ENCODE results near the gene ADGRV1. TPM values are rescaled to one million over a fixed set of nuclear protein-coding genes. Genes with fewer than 3 reads are reported as not detected.

The ADGRV1 gene
- total RNA-seq, 2 donors from 2014 or later, result 1.4 TPM; not detected in 1

- no peak for TF ChIP-seq CTCF (IDR thresholded peaks at IDR 0.05)
- no peak for ATAC-seq (ENCODE audit: insufficient number of reproducible peaks, low FRiP score, low read depth)
- DNase-seq (ENCODE audit: low spot score), result no peak
- Histone ChIP-seq H3K36me3 (no peaks in the 10 kb centered on the region), H3K27ac (peak overlapping the region; percentile 64 to 75), H3K4me1 (ENCODE audit: control insufficient read depth in 1 of 2, low read depth in 2 of 2) (peaks cover 29 to 68% of the 10 kb centered on the region in 2 donors), H3K4me3 (no peak overlapping the region), H3K27me3 (replicated peaks; ENCODE audit: insufficient read depth) (no peaks in the 10 kb centered on the region), H3K9me3 (no peaks in the 10 kb centered on the region)
Measured at GRCh38 chr5:91128604-91129003, 570.0 kb downstream of the ADGRV1 start.

GRCh38 chr5:91129748-91130147 lies 571.2 kb downstream of the ADGRV1 start:
- Histone ChIP-seq H3K27me3 (replicated peaks; ENCODE audit: insufficient read depth) (no peaks in the 10 kb centered on the region), H3K36me3 (no peaks in the 10 kb centered on the region), H3K4me3 (no peak overlapping the region), H3K27ac (no peak overlapping the region), H3K9me3 (no peaks in the 10 kb centered on the region), H3K4me1 (ENCODE audit: control insufficient read depth in 1 of 2, low read depth in 2 of 2) (peaks cover 21 to 56% of the 10 kb centered on the region in 2 donors)
- ATAC-seq (ENCODE audit: insufficient number of reproducible peaks, low FRiP score, low read depth) (no peak), DNase-seq (ENCODE audit: low spot score) (no peak)
- no peak for TF ChIP-seq CTCF (IDR thresholded peaks at IDR 0.05)

GRCh38 chr5:91130759-91131158 lies 572.2 kb downstream of the ADGRV1 start:
- Histone ChIP-seq H3K36me3 (no peaks in the 10 kb centered on the region), H3K4me3 (no peak overlapping the region), H3K27me3 (replicated peaks; ENCODE audit: insufficient read depth) (no peaks in the 10 kb centered on the region), H3K27ac (no peak overlapping the region), H3K4me1 (ENCODE audit: control insufficient read depth in 1 of 2, low read depth in 2 of 2) (peaks cover 21 to 46% of the 10 kb centered on the region in 2 donors), H3K9me3 (no peaks in the 10 kb centered on the region)
- ATAC-seq (ENCODE audit: insufficient number of reproducible peaks, low FRiP score, low read depth) (no peak), DNase-seq (ENCODE audit: low spot score) (no peak)
- TF ChIP-seq CTCF (IDR thresholded peaks at IDR 0.05), result no peak

GRCh38 chr5:91132550-91132949 lies 574.0 kb downstream of the ADGRV1 start:
- no peaks in the 10 kb centered on the region for H3K36me3 ChIP-seq
- TF ChIP-seq CTCF (IDR thresholded peaks at IDR 0.05), result no peak
- H3K27me3 ChIP-seq (replicated peaks; ENCODE audit: insufficient read depth), result no peaks in the 10 kb centered on the region
- no peaks in the 10 kb centered on the region for H3K9me3 ChIP-seq
- H3K4me3 ChIP-seq, result no peak overlapping the region
- no peak overlapping the region for H3K27ac ChIP-seq
- DNase-seq (ENCODE audit: low spot score), result no peak
- peaks cover 11 to 28% of the 10 kb centered on the region in 2 donors for H3K4me1 ChIP-seq (ENCODE audit: control insufficient read depth in 1 of 2, low read depth in 2 of 2)
- no peak for ATAC-seq (ENCODE audit: insufficient number of reproducible peaks, low FRiP score, low read depth)

GRCh38 chr5:91133183-91133582 lies 574.6 kb downstream of the ADGRV1 start:
- no peaks in the 10 kb centered on the region for H3K36me3 ChIP-seq
- H3K4me1 ChIP-seq (ENCODE audit: control insufficient read depth in 1 of 2, low read depth in 2 of 2), result peaks cover 6 to 22% of the 10 kb centered on the region in 2 donors
- DNase-seq (ENCODE audit: low spot score) (no peak), ATAC-seq (ENCODE audit: insufficient number of reproducible peaks, low FRiP score, low read depth) (no peak)
- no peak for TF ChIP-seq CTCF (IDR thresholded peaks at IDR 0.05)
- H3K27me3 ChIP-seq (replicated peaks; ENCODE audit: insufficient read depth), result no peaks in the 10 kb centered on the region
- H3K4me3 ChIP-seq, result no peak overlapping the region
- H3K27ac ChIP-seq, result no peak overlapping the region
- no peaks in the 10 kb centered on the region for H3K9me3 ChIP-seq
